PC-3 (cell line): Measurements from ENCODE around the gene IL16.

Experiments
- EZH2 ChIP-seq: fragments of 300-600 bp; sonication (generic); IDR thresholded peaks from one replicate; pipeline ENCODE4 v1.6.1; 2017; ENCODE audit warnings: antibody characterized with exemption, mild to moderate bottlenecking, low read length; ENCODE audit not compliant: unreplicated experiment
- EZH2phosphoT487 ChIP-seq: fragments of 300-600 bp; sonication (generic); IDR thresholded peaks from 2 replicates; pipeline ENCODE4 v1.6.1; 2018; ENCODE audit warnings: mild to moderate bottlenecking, antibody characterized with exemption, low read length, borderline replicate concordance
- TF ChIP-seq, protein P1 (sequence below): fragments of 300-600 bp; sonication (generic); conservative IDR thresholded peaks from 2 replicates; pipeline ENCODE4 v1.5.1; 2017; ENCODE audit warnings: antibody characterized with exemption, low read depth, mild to moderate bottlenecking, low read length

DNA sequence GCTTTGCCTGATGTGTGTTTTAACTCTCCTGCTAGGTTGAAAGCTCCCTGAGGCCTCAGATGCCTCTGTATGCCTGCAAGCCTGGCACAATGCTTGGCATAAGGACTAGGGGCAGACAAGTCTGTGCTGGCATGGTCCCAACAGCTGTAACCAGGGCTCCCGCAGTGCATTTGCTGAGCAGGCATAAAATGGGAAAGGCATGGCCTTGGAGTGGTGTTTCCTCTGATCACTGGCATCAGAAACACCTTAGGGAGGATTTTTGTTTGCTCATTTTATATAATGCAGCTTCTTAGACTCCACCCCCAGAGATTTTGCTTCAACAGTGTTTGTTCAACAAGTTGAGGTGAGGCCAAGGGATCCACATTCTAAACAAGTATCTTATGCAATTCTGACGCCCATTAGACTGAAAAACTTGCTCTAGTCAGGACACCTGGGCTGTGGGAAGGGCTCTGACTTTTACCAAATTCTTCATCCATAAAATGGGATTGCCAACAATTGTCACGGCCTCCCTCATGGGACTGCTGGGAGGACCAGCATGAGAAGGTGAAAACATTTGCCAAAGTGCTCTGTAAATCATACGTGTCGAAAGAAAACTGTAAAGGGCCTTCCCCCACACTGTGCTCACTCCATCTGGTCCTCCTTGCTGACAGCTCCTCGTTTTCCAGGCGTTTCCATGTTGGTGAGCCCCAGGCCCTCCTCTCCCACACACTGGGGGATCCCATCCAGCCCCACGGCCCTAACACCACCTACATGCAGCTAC, 84.2 kb downstream of the IL16 start:
- TF ChIP-seq, protein P1, sequence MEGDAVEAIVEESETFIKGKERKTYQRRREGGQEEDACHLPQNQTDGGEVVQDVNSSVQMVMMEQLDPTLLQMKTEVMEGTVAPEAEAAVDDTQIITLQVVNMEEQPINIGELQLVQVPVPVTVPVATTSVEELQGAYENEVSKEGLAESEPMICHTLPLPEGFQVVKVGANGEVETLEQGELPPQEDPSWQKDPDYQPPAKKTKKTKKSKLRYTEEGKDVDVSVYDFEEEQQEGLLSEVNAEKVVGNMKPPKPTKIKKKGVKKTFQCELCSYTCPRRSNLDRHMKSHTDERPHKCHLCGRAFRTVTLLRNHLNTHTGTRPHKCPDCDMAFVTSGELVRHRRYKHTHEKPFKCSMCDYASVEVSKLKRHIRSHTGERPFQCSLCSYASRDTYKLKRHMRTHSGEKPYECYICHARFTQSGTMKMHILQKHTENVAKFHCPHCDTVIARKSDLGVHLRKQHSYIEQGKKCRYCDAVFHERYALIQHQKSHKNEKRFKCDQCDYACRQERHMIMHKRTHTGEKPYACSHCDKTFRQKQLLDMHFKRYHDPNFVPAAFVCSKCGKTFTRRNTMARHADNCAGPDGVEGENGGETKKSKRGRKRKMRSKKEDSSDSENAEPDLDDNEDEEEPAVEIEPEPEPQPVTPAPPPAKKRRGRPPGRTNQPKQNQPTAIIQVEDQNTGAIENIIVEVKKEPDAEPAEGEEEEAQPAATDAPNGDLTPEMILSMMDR = no peak
- TF ChIP-seq EZH2phosphoT487 = no peak
- TF ChIP-seq EZH2 = no peak
